HEK293 (cell line): ENCODE measurements around the gene ERGIC1.

Experiments
- CTCF ChIA-PET: fragments of 350-600 bp; formaldehyde crosslinking; extraction: SDS; loops from one replicate; lab custom pipeline; 2021; ENCODE audit warnings: antibody characterized with exemption; lab: Yijun Ruan, JAX
- POLR2A ChIA-PET: fragments of 300-600 bp; formaldehyde crosslinking; extraction: SDS; loops from one replicate; lab custom pipeline; 2020; ENCODE audit warnings: antibody characterized with exemption, inconsistent platforms; lab: Yijun Ruan, JAX
- H3K27ac ChIP-seq: fragments of 200-500 bp; sonication (Bioruptor generic); 2 replicates; pipeline ENCODE4 v1.5.1; 2014; ENCODE audit warnings: low read depth, low read length, control low read depth, inconsistent platforms; ENCODE audit errors: extremely low read depth
- H3K36me3 ChIP-seq, 2 experiments: fragments of 200-500 bp in 1 of 2; sonication (Bioruptor generic) in 1 of 2; 1 replicate in 1 of 2; 2 replicates in 1 of 2; pipeline ENCODE4 v1.5.1; 2014 to 2017; ENCODE audit warnings: inconsistent platforms in 2 of 2, low read length in 2 of 2; ENCODE audit not compliant: control insufficient read depth in 2 of 2, insufficient read depth in 1 of 2
- H3K4me1 ChIP-seq: fragments of 200-500 bp; sonication (Bioruptor generic); 2 replicates; pipeline ENCODE4 v1.5.1; 2014; ENCODE audit warnings: mild to moderate bottlenecking, low read length, inconsistent platforms; ENCODE audit not compliant: control insufficient read depth, insufficient read depth
- H3K4me3 ChIP-seq: 2 replicates; pipeline ENCODE4 v1.5.1; 2011; ENCODE audit warnings: low read depth, mild to moderate bottlenecking, control low read depth, low read length, moderate library complexity
- H3K9me3 ChIP-seq: fragments of 200-500 bp; sonication (Bioruptor generic); 2 replicates; pipeline ENCODE4 v1.5.1; 2014; ENCODE audit warnings: low read depth, low read length, inconsistent platforms; ENCODE audit not compliant: control insufficient read depth, insufficient read depth
- HOXC10 ChIP-seq: sonication (generic); formaldehyde crosslinking; IDR thresholded peaks from 2 replicates; pipeline ENCODE4 v1.8.1; 2023; ENCODE audit warnings: mild to moderate bottlenecking, missing genetic modification reagents
- KLF9 ChIP-seq: fragments of 450-650 bp; formaldehyde crosslinking; IDR thresholded peaks from 2 replicates; pipeline ENCODE4 v1.5.1; 2016; ENCODE audit warnings: missing biosample characterization, missing genetic modification characterization, low read depth
- REPIN1 ChIP-seq: fragments of 450-650 bp; formaldehyde crosslinking; IDR thresholded peaks from 2 replicates; pipeline ENCODE4 v1.5.1; 2017; ENCODE audit warnings: missing biosample characterization, missing genetic modification characterization, low read depth
- SP3 ChIP-seq: fragments of 450-650 bp; formaldehyde crosslinking; IDR thresholded peaks from 2 replicates; pipeline ENCODE4 v1.5.1; 2016; ENCODE audit warnings: missing biosample characterization, missing genetic modification characterization
- ZBTB17 ChIP-seq: fragments of 450-650 bp; formaldehyde crosslinking; IDR thresholded peaks from 2 replicates; pipeline ENCODE4 v1.5.1; 2016; ENCODE audit warnings: missing biosample characterization, missing genetic modification characterization
- ZBTB20 ChIP-seq: fragments of 450-650 bp; formaldehyde crosslinking; IDR thresholded peaks from 2 replicates; pipeline ENCODE4 v1.5.1; 2016; ENCODE audit warnings: missing biosample characterization, missing genetic modification characterization
- ZNF114 ChIP-seq: fragments of 450-650 bp; formaldehyde crosslinking; IDR thresholded peaks from 2 replicates; pipeline ENCODE4 v1.5.0; 2017; ENCODE audit warnings: missing biosample characterization, missing genetic modification characterization
- ZNF155 ChIP-seq: fragments of 450-650 bp; formaldehyde crosslinking; IDR thresholded peaks from 2 replicates; pipeline ENCODE4 v1.5.1; 2016; ENCODE audit warnings: missing biosample characterization, missing genetic modification characterization
- ZNF2 ChIP-seq: fragments of 450-650 bp; formaldehyde crosslinking; IDR thresholded peaks from 2 replicates; pipeline ENCODE4 v1.5.1; 2016; ENCODE audit warnings: missing biosample characterization, missing genetic modification characterization
- ZNF350 ChIP-seq: fragments of 450-650 bp; formaldehyde crosslinking; IDR thresholded peaks from 2 replicates; pipeline ENCODE4 v1.5.0; 2017; ENCODE audit warnings: missing biosample characterization, mild to moderate bottlenecking, missing genetic modification characterization
- ZNF514 ChIP-seq: fragments of 450-650 bp; formaldehyde crosslinking; IDR thresholded peaks from 2 replicates; pipeline ENCODE4 v1.5.1; 2016; ENCODE audit warnings: missing biosample characterization, missing genetic modification characterization
- ZNF664 ChIP-seq: fragments of 450-650 bp; formaldehyde crosslinking; IDR thresholded peaks from 2 replicates; pipeline ENCODE4 v1.5.1; 2016; ENCODE audit warnings: missing biosample characterization, missing genetic modification characterization
- ZSCAN16 ChIP-seq: fragments of 450-650 bp; formaldehyde crosslinking; IDR thresholded peaks from 2 replicates; pipeline ENCODE4 v1.5.1; 2016; ENCODE audit warnings: missing biosample characterization, missing genetic modification characterization
- TF ChIP-seq, protein P1 (sequence below): fragments of 450-650 bp; formaldehyde crosslinking; IDR thresholded peaks from 2 replicates; pipeline ENCODE4 v1.5.1; 2016; ENCODE audit warnings: missing biosample characterization, missing genetic modification characterization, low read depth
- TF ChIP-seq, protein P2 (sequence below): fragments of 450-650 bp; formaldehyde crosslinking; IDR thresholded peaks from 2 replicates; pipeline ENCODE4 v1.5.0; 2017; ENCODE audit warnings: missing biosample characterization, missing genetic modification characterization, borderline replicate concordance
- TF ChIP-seq, protein P3 (sequence below): fragments of 450-650 bp; formaldehyde crosslinking; IDR thresholded peaks from 2 replicates; pipeline ENCODE4 v1.5.1; 2016; ENCODE audit warnings: missing biosample characterization, missing genetic modification characterization
- TF ChIP-seq, protein P4 (sequence below): fragments of 450-650 bp; formaldehyde crosslinking; IDR thresholded peaks from 2 replicates; pipeline ENCODE4 v1.5.1; 2016; ENCODE audit warnings: missing biosample characterization, missing genetic modification characterization
- TF ChIP-seq, protein P5 (sequence below): fragments of 450-650 bp; formaldehyde crosslinking; IDR thresholded peaks from 2 replicates; pipeline ENCODE4 v1.5.1; 2016; ENCODE audit warnings: missing biosample characterization, missing genetic modification characterization, low read depth
- TF ChIP-seq, protein P6 (sequence below): fragments of 450-650 bp; formaldehyde crosslinking; IDR thresholded peaks from 2 replicates; pipeline ENCODE4 v1.5.1; 2017; ENCODE audit warnings: missing biosample characterization, missing genetic modification characterization
- TF ChIP-seq, protein P7 (sequence below): fragments of 450-650 bp; formaldehyde crosslinking; IDR thresholded peaks from 2 replicates; pipeline ENCODE4 v1.5.1; 2016; ENCODE audit warnings: missing biosample characterization, missing genetic modification characterization, borderline replicate concordance

Gene ERGIC1, protein sequence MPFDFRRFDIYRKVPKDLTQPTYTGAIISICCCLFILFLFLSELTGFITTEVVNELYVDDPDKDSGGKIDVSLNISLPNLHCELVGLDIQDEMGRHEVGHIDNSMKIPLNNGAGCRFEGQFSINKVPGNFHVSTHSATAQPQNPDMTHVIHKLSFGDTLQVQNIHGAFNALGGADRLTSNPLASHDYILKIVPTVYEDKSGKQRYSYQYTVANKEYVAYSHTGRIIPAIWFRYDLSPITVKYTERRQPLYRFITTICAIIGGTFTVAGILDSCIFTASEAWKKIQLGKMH

DNA sequence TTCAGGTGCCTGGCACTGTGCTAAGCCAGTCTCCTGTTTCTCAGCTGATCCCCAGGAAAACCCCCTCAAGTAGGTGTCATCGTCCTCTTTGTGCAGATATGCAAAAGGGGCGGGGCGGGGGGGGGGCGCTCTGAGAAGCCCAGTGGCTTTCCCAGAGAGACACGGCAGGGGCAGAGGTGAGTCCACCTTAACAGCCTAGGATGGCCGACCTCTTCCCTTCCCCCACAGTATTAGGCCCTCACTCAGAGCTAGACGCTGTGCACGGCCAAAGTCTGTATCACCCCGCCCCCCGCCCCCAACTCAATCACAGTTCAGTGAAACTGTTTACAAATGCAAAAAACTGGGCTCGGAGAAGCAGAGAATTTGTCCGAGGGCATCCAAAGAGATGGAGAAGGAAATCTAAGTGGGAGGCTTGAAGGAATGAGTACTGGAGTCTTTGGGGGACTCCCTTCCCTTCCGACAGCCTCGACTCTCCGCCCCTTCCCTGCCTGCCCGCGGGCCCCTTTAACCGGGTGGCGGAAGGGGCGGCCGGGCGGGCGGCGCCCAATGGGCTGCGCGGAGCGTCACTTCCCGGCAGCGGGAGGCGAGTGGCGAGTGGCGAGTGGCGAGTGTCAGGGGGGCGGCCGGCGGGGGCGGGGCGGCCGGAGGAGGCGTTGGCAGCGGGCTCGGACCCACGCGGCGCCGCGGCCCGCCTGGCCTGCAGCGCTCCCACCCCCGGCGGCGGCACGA lies at the start of gene ERGIC1:
Gene ERGIC1 (plus strand): TSS at position 566 of the 729 bp plus-strand sequence. CDS start 163 bp downstream, at position 729.
- peak within 1 kb of the TSS; percentile 64 for H3K4me3 ChIP-seq
- no peaks in the 10 kb centered on the region for H3K9me3 ChIP-seq
- peak within 1 kb of the TSS; percentile 37; the same call in 1 of the 2 replicates for H3K27ac ChIP-seq
- ChIA-PET CTCF (interaction anchor here (1.1 to 1.5 kb wide), 2 partner anchors 64 to 98 kb away, joined by 3 to 5 read pairs; no protein-coding TSS in a partner anchor), POLR2A (interaction anchor here (0.6 to 4.8 kb wide), 3 partner anchors 62 to 65 kb away, joined by 3 to 25 read pairs (median 4); partner anchors contain the start of gene DUSP1)
- H3K4me1 ChIP-seq, result peaks cover 12% of the 10 kb centered on the region
- H3K36me3 ChIP-seq, result peaks cover 0 to 4% of the 10 kb centered on the region in 2 experiments; a peak in 2 of 3 replicates
- TF ChIP-seq ZNF2 (tag by site-specific recombination), result no peak
- peak; percentile 81 for TF ChIP-seq SP3
- TF ChIP-seq ZNF664, result no peak
- no peak for TF ChIP-seq ZSCAN16 (tag by site-specific recombination)
- no peak for TF ChIP-seq HOXC10 (CRISPR knock-in tag)
- TF ChIP-seq, protein P1, sequence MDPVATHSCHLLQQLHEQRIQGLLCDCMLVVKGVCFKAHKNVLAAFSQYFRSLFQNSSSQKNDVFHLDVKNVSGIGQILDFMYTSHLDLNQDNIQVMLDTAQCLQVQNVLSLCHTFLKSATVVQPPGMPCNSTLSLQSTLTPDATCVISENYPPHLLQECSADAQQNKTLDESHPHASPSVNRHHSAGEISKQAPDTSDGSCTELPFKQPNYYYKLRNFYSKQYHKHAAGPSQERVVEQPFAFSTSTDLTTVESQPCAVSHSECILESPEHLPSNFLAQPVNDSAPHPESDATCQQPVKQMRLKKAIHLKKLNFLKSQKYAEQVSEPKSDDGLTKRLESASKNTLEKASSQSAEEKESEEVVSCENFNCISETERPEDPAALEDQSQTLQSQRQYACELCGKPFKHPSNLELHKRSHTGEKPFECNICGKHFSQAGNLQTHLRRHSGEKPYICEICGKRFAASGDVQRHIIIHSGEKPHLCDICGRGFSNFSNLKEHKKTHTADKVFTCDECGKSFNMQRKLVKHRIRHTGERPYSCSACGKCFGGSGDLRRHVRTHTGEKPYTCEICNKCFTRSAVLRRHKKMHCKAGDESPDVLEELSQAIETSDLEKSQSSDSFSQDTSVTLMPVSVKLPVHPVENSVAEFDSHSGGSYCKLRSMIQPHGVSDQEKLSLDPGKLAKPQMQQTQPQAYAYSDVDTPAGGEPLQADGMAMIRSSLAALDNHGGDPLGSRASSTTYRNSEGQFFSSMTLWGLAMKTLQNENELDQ (tag by site-specific recombination), result no peak
- TF ChIP-seq, protein P2, sequence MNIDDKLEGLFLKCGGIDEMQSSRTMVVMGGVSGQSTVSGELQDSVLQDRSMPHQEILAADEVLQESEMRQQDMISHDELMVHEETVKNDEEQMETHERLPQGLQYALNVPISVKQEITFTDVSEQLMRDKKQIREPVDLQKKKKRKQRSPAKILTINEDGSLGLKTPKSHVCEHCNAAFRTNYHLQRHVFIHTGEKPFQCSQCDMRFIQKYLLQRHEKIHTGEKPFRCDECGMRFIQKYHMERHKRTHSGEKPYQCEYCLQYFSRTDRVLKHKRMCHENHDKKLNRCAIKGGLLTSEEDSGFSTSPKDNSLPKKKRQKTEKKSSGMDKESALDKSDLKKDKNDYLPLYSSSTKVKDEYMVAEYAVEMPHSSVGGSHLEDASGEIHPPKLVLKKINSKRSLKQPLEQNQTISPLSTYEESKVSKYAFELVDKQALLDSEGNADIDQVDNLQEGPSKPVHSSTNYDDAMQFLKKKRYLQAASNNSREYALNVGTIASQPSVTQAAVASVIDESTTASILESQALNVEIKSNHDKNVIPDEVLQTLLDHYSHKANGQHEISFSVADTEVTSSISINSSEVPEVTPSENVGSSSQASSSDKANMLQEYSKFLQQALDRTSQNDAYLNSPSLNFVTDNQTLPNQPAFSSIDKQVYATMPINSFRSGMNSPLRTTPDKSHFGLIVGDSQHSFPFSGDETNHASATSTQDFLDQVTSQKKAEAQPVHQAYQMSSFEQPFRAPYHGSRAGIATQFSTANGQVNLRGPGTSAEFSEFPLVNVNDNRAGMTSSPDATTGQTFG, result no peak
- TF ChIP-seq ZNF155, result no peak
- no peak for TF ChIP-seq ZNF114
- TF ChIP-seq REPIN1 (tag by site-specific recombination), result no peak
- TF ChIP-seq, protein P3, sequence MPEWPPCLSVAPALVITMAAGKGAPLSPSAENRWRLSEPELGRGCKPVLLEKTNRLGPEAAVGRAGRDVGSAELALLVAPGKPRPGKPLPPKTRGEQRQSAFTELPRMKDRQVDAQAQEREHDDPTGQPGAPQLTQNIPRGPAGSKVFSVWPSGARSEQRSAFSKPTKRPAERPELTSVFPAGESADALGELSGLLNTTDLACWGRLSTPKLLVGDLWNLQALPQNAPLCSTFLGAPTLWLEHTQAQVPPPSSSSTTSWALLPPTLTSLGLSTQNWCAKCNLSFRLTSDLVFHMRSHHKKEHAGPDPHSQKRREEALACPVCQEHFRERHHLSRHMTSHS (tag by site-specific recombination), result no peak
- no peak for TF ChIP-seq ZNF514 (tag by site-specific recombination)
- TF ChIP-seq, protein P4, sequence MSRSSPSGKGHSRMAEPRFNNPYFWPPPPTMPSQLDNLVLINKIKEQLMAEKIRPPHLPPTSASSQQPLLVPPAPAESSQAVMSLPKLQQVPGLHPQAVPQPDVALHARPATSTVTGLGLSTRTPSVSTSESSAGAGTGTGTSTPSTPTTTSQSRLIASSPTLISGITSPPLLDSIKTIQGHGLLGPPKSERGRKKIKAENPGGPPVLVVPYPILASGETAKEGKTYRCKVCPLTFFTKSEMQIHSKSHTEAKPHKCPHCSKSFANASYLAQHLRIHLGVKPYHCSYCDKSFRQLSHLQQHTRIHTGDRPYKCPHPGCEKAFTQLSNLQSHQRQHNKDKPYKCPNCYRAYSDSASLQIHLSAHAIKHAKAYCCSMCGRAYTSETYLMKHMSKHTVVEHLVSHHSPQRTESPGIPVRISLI (tag by site-specific recombination), result no peak
- TF ChIP-seq, protein P5, sequence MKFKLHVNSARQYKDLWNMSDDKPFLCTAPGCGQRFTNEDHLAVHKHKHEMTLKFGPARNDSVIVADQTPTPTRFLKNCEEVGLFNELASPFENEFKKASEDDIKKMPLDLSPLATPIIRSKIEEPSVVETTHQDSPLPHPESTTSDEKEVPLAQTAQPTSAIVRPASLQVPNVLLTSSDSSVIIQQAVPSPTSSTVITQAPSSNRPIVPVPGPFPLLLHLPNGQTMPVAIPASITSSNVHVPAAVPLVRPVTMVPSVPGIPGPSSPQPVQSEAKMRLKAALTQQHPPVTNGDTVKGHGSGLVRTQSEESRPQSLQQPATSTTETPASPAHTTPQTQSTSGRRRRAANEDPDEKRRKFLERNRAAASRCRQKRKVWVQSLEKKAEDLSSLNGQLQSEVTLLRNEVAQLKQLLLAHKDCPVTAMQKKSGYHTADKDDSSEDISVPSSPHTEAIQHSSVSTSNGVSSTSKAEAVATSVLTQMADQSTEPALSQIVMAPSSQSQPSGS (tag by site-specific recombination), result no peak
- no peak for TF ChIP-seq ZNF350
- TF ChIP-seq, protein P6, sequence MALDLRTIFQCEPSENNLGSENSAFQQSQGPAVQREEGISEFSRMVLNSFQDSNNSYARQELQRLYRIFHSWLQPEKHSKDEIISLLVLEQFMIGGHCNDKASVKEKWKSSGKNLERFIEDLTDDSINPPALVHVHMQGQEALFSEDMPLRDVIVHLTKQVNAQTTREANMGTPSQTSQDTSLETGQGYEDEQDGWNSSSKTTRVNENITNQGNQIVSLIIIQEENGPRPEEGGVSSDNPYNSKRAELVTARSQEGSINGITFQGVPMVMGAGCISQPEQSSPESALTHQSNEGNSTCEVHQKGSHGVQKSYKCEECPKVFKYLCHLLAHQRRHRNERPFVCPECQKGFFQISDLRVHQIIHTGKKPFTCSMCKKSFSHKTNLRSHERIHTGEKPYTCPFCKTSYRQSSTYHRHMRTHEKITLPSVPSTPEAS, result no peak
- TF ChIP-seq ZBTB17 (tag by site-specific recombination), result no peak; the same call in none of the 2 replicates
- TF ChIP-seq ZBTB20, result no peak
- TF ChIP-seq, protein P7, sequence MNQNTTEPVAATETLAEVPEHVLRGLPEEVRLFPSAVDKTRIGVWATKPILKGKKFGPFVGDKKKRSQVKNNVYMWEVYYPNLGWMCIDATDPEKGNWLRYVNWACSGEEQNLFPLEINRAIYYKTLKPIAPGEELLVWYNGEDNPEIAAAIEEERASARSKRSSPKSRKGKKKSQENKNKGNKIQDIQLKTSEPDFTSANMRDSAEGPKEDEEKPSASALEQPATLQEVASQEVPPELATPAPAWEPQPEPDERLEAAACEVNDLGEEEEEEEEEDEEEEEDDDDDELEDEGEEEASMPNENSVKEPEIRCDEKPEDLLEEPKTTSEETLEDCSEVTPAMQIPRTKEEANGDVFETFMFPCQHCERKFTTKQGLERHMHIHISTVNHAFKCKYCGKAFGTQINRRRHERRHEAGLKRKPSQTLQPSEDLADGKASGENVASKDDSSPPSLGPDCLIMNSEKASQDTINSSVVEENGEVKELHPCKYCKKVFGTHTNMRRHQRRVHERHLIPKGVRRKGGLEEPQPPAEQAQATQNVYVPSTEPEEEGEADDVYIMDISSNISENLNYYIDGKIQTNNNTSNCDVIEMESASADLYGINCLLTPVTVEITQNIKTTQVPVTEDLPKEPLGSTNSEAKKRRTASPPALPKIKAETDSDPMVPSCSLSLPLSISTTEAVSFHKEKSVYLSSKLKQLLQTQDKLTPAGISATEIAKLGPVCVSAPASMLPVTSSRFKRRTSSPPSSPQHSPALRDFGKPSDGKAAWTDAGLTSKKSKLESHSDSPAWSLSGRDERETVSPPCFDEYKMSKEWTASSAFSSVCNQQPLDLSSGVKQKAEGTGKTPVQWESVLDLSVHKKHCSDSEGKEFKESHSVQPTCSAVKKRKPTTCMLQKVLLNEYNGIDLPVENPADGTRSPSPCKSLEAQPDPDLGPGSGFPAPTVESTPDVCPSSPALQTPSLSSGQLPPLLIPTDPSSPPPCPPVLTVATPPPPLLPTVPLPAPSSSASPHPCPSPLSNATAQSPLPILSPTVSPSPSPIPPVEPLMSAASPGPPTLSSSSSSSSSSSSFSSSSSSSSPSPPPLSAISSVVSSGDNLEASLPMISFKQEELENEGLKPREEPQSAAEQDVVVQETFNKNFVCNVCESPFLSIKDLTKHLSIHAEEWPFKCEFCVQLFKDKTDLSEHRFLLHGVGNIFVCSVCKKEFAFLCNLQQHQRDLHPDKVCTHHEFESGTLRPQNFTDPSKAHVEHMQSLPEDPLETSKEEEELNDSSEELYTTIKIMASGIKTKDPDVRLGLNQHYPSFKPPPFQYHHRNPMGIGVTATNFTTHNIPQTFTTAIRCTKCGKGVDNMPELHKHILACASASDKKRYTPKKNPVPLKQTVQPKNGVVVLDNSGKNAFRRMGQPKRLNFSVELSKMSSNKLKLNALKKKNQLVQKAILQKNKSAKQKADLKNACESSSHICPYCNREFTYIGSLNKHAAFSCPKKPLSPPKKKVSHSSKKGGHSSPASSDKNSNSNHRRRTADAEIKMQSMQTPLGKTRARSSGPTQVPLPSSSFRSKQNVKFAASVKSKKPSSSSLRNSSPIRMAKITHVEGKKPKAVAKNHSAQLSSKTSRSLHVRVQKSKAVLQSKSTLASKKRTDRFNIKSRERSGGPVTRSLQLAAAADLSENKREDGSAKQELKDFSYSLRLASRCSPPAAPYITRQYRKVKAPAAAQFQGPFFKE (tag by site-specific recombination), result no peak
- TF ChIP-seq KLF9 (tag by site-specific recombination), result peak; percentile 71; the same call in 1 of the 2 replicates
